Endothelial cell of umbilical vein (primary cell): ENCODE data around the gene GRB2. TPM values are rescaled to one million over a fixed set of nuclear protein-coding genes. Genes with fewer than 3 reads are reported as not detected.

Experiments
- BruUV-seq: library from RNA; stranded (reverse); fragments of 400-500 nt; replicated peaks from 2 replicates; lab custom pipeline; 2021; lab: Mats Ljungman, UMichigan
- CTCF ChIA-PET: fragments of 300-600, 350-600 bp; sonication (Branson Sonifier 250); formaldehyde crosslinking; loops from one replicate; lab custom pipeline; 2021; ENCODE audit warnings: antibody characterized with exemption, inconsistent platforms; lab: Charles Lee
- POLR2A ChIA-PET: fragments of 300-600, 350-600 bp; sonication (Branson Sonifier 250); formaldehyde crosslinking; loops from one replicate; lab custom pipeline; 2021; ENCODE audit warnings: antibody characterized with exemption, inconsistent platforms; lab: Charles Lee
- DNase-seq: peaks from one replicate; pipeline ENCODE4 v3.0.0-alpha.2; 2011; ENCODE audit warnings: low read depth, low spot score
- FAIRE-seq: peaks from 2 replicates; lab custom pipeline; 2011; peaks lifted over from hg19 to GRCh38; lab: Jason Lieb, UNC
- H2AFZ ChIP-seq: 2 replicates; pipeline ENCODE4 v1.6.0; 2012; ENCODE audit warnings: low read depth, low read length, control low read depth, inconsistent platforms
- H3K27ac ChIP-seq: 2 replicates; pipeline ENCODE4 v1.5.1; 2011; ENCODE audit warnings: low read depth, mild to moderate bottlenecking, control low read depth, low read length, moderate library complexity; ENCODE audit not compliant: insufficient read depth
- H3K27me3 ChIP-seq, 2 experiments: 2 replicates each; pipeline versions ENCODE4 v1.6.0 to v1.6.1; 2011; ENCODE audit warnings: low read length in 2 of 2, mixed read lengths in 1 of 2; ENCODE audit not compliant: control insufficient read depth in 2 of 2, insufficient read depth in 2 of 2
- H3K36me3 ChIP-seq, 2 experiments: 2 replicates in 1 of 2; 3 replicates in 1 of 2; pipeline ENCODE4 v1.5.1; 2011; ENCODE audit warnings: low read length in 2 of 2, mild to moderate bottlenecking in 1 of 2, moderate library complexity in 1 of 2; ENCODE audit not compliant: control insufficient read depth in 2 of 2, insufficient read depth in 2 of 2; ENCODE audit errors: extremely low read depth in 1 of 2
- H3K4me1 ChIP-seq: 3 replicates; pipeline ENCODE4 v1.5.1; 2011; ENCODE audit warnings: mild to moderate bottlenecking, low read length; ENCODE audit not compliant: control insufficient read depth, insufficient read depth; ENCODE audit errors: extremely low read depth
- H3K4me2 ChIP-seq: 2 replicates; pipeline ENCODE4 v1.6.1; 2011; ENCODE audit warnings: low read length, control low read depth, mixed read lengths; ENCODE audit not compliant: insufficient read depth
- H3K4me3 ChIP-seq, 3 experiments: fragments of 200-600 bp in 1 of 3; sonication (generic), shearing (Covaris generic) in 1 of 3; replicated peaks in 1 of 3; 2 replicates each; pipeline ENCODE4 v1.5.1; 2011 to 2016; ENCODE audit warnings: control low read depth in 3 of 3, low read length in 3 of 3, mild to moderate bottlenecking in 2 of 3, inconsistent platforms in 1 of 3, low read depth in 1 of 3, moderate library complexity in 1 of 3; ENCODE audit not compliant: insufficient read depth in 1 of 3
- H3K79me2 ChIP-seq: 2 replicates; pipeline ENCODE4 v1.6.0; 2012; ENCODE audit warnings: low read length, inconsistent platforms; ENCODE audit not compliant: control insufficient read depth, insufficient read depth
- H3K9ac ChIP-seq: replicated peaks from 2 replicates; pipeline ENCODE3; 2011; ENCODE audit warnings: low read length, control low read depth; ENCODE audit not compliant: insufficient read depth; ENCODE audit errors: extremely low read depth
- H3K9me1 ChIP-seq: replicated peaks from 3 replicates; pipeline ENCODE4 v1.6.0; 2011; ENCODE audit warnings: mild to moderate bottlenecking, low read length; ENCODE audit not compliant: control insufficient read depth, insufficient read depth; ENCODE audit errors: extremely low read depth
- H3K9me3 ChIP-seq: replicated peaks from 2 replicates; pipeline ENCODE4 v1.5.1; 2012; ENCODE audit warnings: low read length, inconsistent platforms; ENCODE audit not compliant: control insufficient read depth, insufficient read depth
- H4K20me1 ChIP-seq: replicated peaks from 2 replicates; pipeline ENCODE3; 2011; ENCODE audit warnings: mild to moderate bottlenecking, low read length; ENCODE audit not compliant: control insufficient read depth, insufficient read depth; ENCODE audit errors: extremely low read depth
- CTCF ChIP-seq, 2 donors: IDR thresholded peaks; 1 replicate in 1 of 2; 2 replicates in 1 of 2; pipeline ENCODE4 v1.5.1; 2011; ENCODE audit warnings: low read length in 2 of 2, mild to moderate bottlenecking in 2 of 2, moderate library complexity in 2 of 2, control low read depth in 1 of 2, inconsistent platforms in 1 of 2, low read depth in 1 of 2; ENCODE audit not compliant: insufficient read depth in 1 of 2; ENCODE audit errors: extremely low read depth in 1 of 2
- EZH2 ChIP-seq: IDR thresholded peaks from 2 replicates; pipeline ENCODE4 v1.6.1; 2012; ENCODE audit warnings: borderline replicate concordance, low read depth, mild to moderate bottlenecking, moderate library complexity, low read length, inconsistent platforms; ENCODE audit not compliant: severe bottlenecking
- FOS ChIP-seq: IDR thresholded peaks from 2 replicates; pipeline ENCODE4 v1.6.1; 2011; ENCODE audit warnings: mild to moderate bottlenecking, low read length, moderate library complexity, borderline replicate concordance; ENCODE audit not compliant: insufficient read depth
- GATA2 ChIP-seq: IDR thresholded peaks from 2 replicates; pipeline ENCODE4 v1.7.0; 2011; ENCODE audit warnings: low read depth, mild to moderate bottlenecking, moderate library complexity, mixed read lengths, low read length; ENCODE audit not compliant: insufficient read length, insufficient read depth
- JUN ChIP-seq: IDR thresholded peaks from 2 replicates; pipeline ENCODE4 v1.6.1; 2011; ENCODE audit warnings: borderline replicate concordance, low read depth; ENCODE audit not compliant: insufficient read length, insufficient read depth
- MAX ChIP-seq: IDR thresholded peaks from 2 replicates; pipeline ENCODE4 v1.6.1; 2011; ENCODE audit not compliant: insufficient read depth, insufficient read length
- MYC ChIP-seq: IDR thresholded peaks from one replicate; pipeline ENCODE4 v1.6.1; 2011; ENCODE audit warnings: mild to moderate bottlenecking, low read depth, low read length
- POLR2A ChIP-seq: IDR thresholded peaks from 2 replicates; pipeline ENCODE4 v1.6.1; 2012; ENCODE audit warnings: low read depth, mild to moderate bottlenecking, control low read depth, low read length
- POLR2AphosphoS5 ChIP-seq: IDR thresholded peaks from 2 replicates; pipeline ENCODE4 v1.6.1; 2012; ENCODE audit warnings: low read depth, mild to moderate bottlenecking, control low read depth, low read length, moderate library complexity; ENCODE audit not compliant: insufficient read depth
- dilution Hi-C: fragments of 300-500 bp; cut with MboI; formaldehyde crosslinking; loops from one replicate; pipeline ENCODE4 v1.15.0; 2019; ENCODE audit warnings: low sequenced_read_pairs; ENCODE audit not compliant: extremely low pct_ligation_motif_present
- intact Hi-C: fragments of 100-400 bp; cut with micrococcal nuclease; formaldehyde crosslinking; loops from one replicate; pipeline ENCODE4 v1.10.0; 2022
- polyA plus RNA-seq, 4 experiments: library from polyadenylated mRNA; depleted of rRNA in 3 of 4; stranded (reverse) in 3 of 4; unstranded in 1 of 4; fragments of >200 nt; gene quantifications; 2 replicates each; pipeline versions ENCODE4 v1.2.1 to v1.2.3, GENCODE V29; 2011 to 2012; ENCODE audit warnings: missing spikeins in 1 of 4
- total RNA-seq: library from RNA; stranded (reverse); gene quantifications from 2 replicates; pipeline ENCODE4 v1.2.3, GENCODE V29; 2021

The GRB2 gene
- total and polyA plus RNA-seq, 2 donors (not counting 3 experiments of a cell fraction or from before 2014, with no cell fraction given) = 51.5 to 93.9 TPM

- no peak overlapping the region for H3K27ac ChIP-seq
- no TSS peak for BruUV-seq
- H3K4me1 ChIP-seq = peaks cover 19% of the 10 kb centered on the region
- H3K27me3 ChIP-seq = no peaks in the 10 kb centered on the region
- H2AFZ ChIP-seq = no peak overlapping the region
- no peak for FAIRE-seq
- H3K4me3 ChIP-seq = no peak overlapping the region
- TF ChIP-seq GATA2 (no peak), POLR2A (no peak), MYC (no peak), EZH2 (no peak), FOS (no peak), JUN (no peak), CTCF (IDR thresholded peaks at IDR 0.05; ENCODE audit: extremely low read depth in 1 of 2, insufficient read depth in 1 of 2, low read depth in 1 of 2, low read length in 2 of 2) (no peak), POLR2AphosphoS5 (no peak), MAX (no peak)
- dilution Hi-C loops (no loop called here), intact Hi-C loops (no loop called here)
- CTCF ChIA-PET = no interaction called here
- H3K9me3 ChIP-seq = no peaks in the 10 kb centered on the region
- H3K4me2 ChIP-seq = no peak overlapping the region
- peaks cover 93% of the 10 kb centered on the region for H3K79me2 ChIP-seq
- no peaks in the 10 kb centered on the region for H3K36me3 ChIP-seq
- no peak overlapping the region for H3K9ac ChIP-seq
- H4K20me1 ChIP-seq = peaks cover 5% of the 10 kb centered on the region
- DNase-seq = no peak
- no peaks in the 10 kb centered on the region for H3K9me1 ChIP-seq
- POLR2A ChIA-PET = no interaction called here
Measured at GRCh38 chr17:75388476-75389030, 16.9 kb downstream of the GRB2 start.
